Progenitor cell of endocrine pancreas (in vitro differentiated cells): ENCODE data around the gene RAB3IP. TPM values are rescaled to one million over a fixed set of nuclear protein-coding genes. Genes with fewer than 3 reads are reported as not detected.

Experiments used
- DNase-seq: peaks from one replicate; pipeline ENCODE4 v3.0.0; 2021; ENCODE audit warnings: low spot score; ENCODE audit not compliant: unreplicated experiment
- H3K27ac Mint-ChIP-seq: 2 replicates; pipeline ENCODE4 v1.8.0; 2021; ENCODE audit warnings: mild to moderate bottlenecking, moderate library complexity, mixed read lengths
- H3K27me3 Mint-ChIP-seq: 2 replicates; pipeline ENCODE4 v1.8.0; 2021; ENCODE audit warnings: mixed read lengths
- H3K36me3 Mint-ChIP-seq: 2 replicates; pipeline ENCODE4 v1.8.0; 2022; ENCODE audit warnings: mixed read lengths; ENCODE audit not compliant: insufficient read depth
- H3K4me1 Mint-ChIP-seq: 2 replicates; pipeline ENCODE4 v1.8.0; 2021; ENCODE audit warnings: low read depth, mixed read lengths
- H3K4me3 Mint-ChIP-seq: 2 replicates; pipeline ENCODE4 v1.8.0; 2021; ENCODE audit warnings: low read depth, mild to moderate bottlenecking, moderate library complexity, mixed read lengths
- H3K9me3 Mint-ChIP-seq: 2 replicates; pipeline ENCODE4 v1.8.0; 2021; ENCODE audit warnings: low read depth, mixed read lengths
- CTCF ChIP-seq: fragments of 200-600 bp; sonication (generic); IDR thresholded peaks from one replicate; pipeline ENCODE4 v1.5.0; 2021; ENCODE audit warnings: antibody characterized with exemption, mild to moderate bottlenecking; ENCODE audit not compliant: unreplicated experiment
- total RNA-seq: library from RNA; stranded (reverse); gene quantifications from 2 replicates; pipeline ENCODE4 v1.2.1, GENCODE V29; 2021

Gene RAB3IP
- total RNA-seq, 1 donor from 2014 or later = 85.6 TPM

GRCh38 chr12:69866698-69867097 lies 128.0 kb downstream of the RAB3IP start:
- H3K4me1 Mint-ChIP-seq = no peaks in the 10 kb centered on the region
- TF ChIP-seq CTCF = no peak
- no peaks in the 10 kb centered on the region for H3K36me3 Mint-ChIP-seq
- no peak for DNase-seq
- no peak overlapping the region for H3K4me3 Mint-ChIP-seq
- no peaks in the 10 kb centered on the region for H3K27me3 Mint-ChIP-seq
- no peaks in the 10 kb centered on the region for H3K9me3 Mint-ChIP-seq
- no peak overlapping the region for H3K27ac Mint-ChIP-seq

- no peak for TF ChIP-seq CTCF
- Mint-ChIP-seq H3K27me3 (no peaks in the 10 kb centered on the region), H3K27ac (no peak overlapping the region), H3K4me3 (no peak overlapping the region), H3K4me1 (no peaks in the 10 kb centered on the region), H3K36me3 (no peaks in the 10 kb centered on the region), H3K9me3 (no peaks in the 10 kb centered on the region)
- DNase-seq = no peak
These were observed 130.0 kb downstream of the RAB3IP start for GRCh38 chr12:69868695-69869094.

GRCh38 chr12:69872804-69873203 lies 134.1 kb downstream of the RAB3IP start:
- Mint-ChIP-seq H3K36me3 (no peaks in the 10 kb centered on the region), H3K4me1 (no peaks in the 10 kb centered on the region), H3K4me3 (no peak overlapping the region), H3K27ac (no peak overlapping the region), H3K27me3 (no peaks in the 10 kb centered on the region), H3K9me3 (no peaks in the 10 kb centered on the region)
- no peak for DNase-seq
- no peak for TF ChIP-seq CTCF

Other genes with a start within 250 kb of the RAB3IP start
- gene CCT2, start 153.4 kb upstream of the RAB3IP start, total RNA-seq = 254 and 266 TPM in 2 replicates
- not detected in 2 replicates for gene LRRC10, start 128.0 kb upstream of the RAB3IP start, total RNA-seq
- gene BEST3, start 39.6 kb upstream of the RAB3IP start, total RNA-seq = not detected in 2 replicates
- gene MYRFL, start 86.4 kb downstream of the RAB3IP start, total RNA-seq = 0.67 and 0.93 TPM in 2 replicates